CD4-positive, alpha-beta T cell treated with Interleukin-6 at 100 ng/mL for 8 hours (primary cell): ENCODE results near the gene METTL2A.
"Not testable (repeated sequence)": the region's sequence is repeated elsewhere in the genome, so short reads cannot be mapped to it uniquely, and the experiment has no call there.

ENCODE experiments used
- DNase-seq: peaks from one replicate; pipeline ENCODE4 v3.0.0-alpha.2; 2020; ENCODE audit warnings: mixed read lengths, low spot score

METTL2A gene

DNA sequence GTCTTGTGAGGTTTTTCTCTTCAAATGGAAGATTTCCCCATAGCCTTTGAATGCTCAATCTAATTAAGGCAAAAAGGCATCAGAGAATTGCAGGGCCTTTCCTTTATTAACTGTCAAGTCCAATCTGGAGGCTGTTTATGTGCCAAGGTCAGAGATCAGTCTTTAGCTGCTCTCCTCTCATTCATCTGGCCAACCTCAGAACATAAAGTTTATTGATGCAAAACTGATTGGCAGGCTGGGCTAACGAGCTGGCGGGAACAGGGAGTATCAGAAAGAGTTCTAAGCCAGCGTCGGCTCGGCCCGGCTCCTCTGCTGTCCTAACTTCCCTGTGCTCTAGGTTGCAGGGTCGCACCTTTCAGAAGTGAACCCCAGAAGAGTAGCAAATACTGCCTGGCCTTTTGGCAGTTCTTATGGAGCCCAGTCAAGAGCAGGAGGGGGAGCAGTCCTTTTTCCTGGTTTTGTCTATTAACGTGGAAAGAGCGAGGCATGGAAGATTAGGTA lies 47.7 kb downstream of the METTL2A start:
- DNase-seq, result not testable (repeated sequence)

DNA sequence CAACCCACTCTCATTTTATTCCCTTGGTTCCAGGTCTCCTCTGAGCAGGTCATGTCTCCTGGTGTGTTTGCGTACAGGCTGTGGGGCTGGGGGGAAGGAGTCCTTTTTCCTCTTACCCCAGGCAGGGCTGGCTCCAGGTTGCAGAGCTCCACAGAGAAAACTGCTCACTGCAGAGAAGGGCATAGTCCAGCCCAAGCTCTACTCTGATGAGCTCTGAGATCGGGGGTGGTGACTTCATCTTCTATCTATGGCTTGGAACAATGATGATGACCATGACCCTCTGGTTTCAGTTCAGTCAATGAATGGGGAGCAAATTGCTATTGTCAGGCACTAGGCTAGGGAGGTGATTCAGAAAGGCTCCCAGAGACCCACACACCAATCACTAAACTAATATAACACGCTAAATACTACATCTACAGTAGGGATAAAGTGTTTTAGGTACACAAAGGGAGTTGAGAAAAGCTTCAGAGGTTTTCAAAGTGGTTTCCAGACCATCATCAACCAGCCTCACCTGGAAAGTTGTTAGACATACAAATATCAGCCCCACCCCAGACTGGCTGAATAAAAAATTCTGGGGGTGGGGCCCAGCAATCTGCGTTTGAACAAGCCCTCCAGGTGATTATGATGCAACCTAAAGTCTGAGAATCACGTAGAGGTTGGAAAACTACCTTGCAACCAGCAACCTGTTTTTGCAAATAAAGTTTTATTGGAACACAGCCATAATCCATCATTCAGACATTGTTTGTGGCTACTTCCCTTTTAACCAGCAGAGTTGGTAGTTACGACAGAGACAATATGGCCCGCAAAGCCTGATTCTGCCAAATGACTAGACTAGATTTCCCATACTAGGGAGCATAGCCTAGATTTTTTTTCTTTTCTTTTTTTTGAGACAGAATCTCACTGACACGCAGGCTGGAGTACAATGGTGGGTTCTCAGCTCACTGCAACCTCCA lies 49.6 kb downstream of the METTL2A start:
- not testable (repeated sequence) for DNase-seq

DNA sequence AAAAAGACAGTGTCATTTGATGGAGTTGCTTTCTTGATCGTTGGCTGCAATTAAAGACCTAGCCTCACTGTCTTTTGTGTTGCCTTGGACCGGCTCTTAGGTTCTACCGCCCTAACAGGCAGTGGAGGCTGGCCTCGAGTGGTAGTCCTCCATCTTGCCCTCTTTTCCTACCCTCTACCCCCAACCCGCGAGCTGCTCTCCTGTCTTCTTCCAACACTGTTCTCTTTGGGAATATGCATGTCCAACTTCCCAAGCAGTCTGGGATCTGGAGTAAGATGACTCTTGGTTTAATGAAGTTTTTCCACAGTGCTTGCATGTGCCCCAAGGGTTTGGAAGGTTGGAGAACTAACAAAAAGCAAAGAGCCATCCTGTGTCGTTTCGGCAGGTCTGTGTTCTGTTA lies 53.4 kb downstream of the METTL2A start:
- DNase-seq, result not testable (repeated sequence)

DNA sequence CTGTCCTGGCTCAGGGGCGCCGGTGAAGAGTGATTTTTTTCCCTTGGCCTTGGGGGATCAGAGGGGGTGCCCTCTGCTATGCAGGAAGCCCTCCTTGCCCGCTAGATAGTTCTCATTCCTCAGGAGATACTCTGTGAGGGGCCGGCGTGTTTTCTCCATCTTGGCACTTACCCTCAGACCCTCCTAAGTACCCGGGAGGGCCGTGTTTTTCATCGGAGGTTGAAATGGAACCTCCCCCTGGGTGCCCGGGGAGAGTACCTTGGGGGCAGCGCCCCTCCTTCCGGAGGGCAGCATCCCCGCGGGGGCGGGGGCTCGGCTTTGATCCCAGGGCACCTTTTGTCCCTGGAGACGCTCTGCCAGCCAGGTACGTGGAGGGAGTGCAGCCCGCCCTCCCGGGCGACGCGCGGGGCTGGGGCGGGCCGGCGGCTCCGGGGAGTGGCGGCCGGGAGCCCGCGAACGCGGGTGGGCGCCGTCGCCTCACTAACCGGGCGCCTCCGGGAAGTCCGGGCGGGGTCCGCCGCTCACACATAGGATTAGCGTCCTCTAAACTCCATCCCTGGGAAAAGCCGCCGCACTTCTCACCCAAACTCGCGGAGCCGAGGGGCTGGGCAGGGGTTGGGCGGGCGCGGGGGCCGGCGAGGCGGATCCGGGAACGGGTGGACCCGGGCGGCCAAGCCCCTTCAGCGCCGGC lies 54.2 kb downstream of the METTL2A start:
- peak; percentile 19 for DNase-seq

DNA sequence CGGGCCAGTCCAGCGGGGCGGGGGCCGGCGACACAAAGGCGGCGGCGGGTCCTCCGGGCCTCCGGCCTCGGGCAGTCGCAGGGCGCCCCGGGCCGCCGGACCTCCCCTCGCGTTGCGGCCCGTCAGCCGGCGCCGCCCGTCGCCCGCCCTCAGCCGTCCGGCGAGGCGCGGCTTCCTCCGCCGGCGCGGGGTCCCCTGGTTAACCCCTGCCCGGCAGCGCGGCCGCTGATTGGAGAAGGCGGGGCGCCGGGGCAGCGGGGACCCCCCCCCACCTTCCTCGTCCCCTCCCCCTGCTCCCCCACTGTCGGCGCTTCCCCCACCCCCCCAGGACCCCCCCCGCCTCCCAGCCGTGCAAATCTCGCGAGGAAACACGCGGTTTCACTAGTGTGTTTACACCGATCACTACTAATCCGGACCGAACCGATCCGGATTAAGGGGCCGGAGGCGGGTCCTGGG lies 54.8 kb downstream of the METTL2A start, which contains the start of gene TLK2:
Gene TLK2, plus strand, starts transcription at position 402 of the 456 bp plus-strand sequence. CDS start 2,301 bp downstream, outside the sequence.
- peak; percentile 83 for DNase-seq

DNA sequence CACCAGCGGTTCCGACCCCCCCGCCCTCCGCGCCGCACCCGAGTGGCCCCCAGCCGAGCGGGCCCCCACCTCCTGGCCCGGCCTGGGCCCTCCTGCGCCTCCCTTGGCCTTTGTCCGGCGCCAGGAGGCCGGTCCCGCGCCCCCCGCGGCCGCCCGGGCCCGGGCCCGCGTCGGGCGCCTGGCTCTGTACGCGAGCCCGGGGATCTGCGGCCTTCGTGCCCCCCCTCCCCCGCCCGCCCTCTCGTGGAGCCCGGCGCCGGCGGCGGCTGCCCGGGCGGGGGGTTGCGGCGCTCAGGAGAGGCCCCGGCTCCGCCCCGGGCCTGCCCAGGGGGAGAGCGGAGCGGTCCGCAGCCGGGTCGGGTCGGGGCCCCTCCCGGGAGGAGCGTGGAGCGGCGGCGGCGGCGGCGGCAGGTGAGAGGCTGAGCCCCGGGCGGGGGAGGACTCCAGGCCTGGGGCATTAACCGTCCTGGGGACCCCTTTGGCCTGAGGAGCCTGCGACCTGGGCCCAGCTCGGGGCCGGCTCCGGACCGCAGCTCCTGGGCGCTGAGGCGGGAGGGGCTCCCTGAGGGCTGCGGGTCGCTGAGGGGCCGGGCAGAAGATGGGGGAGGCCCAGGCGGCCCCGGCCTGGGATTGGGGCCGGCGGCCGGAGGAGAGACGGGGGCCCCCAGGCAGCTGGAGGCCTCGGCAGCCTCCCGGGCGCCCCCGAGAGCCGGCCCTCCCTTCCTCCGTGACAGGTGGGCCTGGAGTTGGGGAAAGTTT lies 55.4 kb downstream of the METTL2A start:
- DNase-seq, result peak; percentile 6

DNA sequence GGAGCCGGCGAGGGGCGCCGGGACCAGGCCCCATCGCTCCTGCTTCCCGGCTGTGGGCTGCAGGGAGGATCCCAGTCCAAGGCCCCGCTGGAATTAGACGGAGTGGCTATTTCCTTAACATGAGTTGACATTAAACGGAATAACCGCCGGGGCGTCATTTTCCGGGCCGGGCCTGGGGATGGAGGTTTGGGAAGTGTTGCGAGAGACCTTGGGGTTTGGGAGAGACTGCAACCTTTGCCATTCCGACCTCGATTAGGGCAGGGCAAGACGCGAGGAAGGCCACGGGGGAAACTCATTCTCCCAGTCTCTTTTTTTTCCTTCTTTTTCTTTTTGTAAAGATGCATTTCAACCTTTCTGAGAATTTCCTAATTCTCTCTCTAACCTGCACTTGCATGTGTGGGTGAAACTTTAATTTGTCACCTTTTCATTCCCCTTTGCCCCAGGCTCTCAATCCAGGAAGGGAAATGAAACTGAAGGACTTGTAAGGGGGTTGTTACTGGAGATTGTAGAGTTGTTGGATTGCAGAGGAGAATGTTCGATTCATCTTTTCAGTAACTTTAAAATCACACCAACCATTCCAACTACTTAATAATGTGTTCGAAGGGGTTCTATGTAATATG lies 56.1 kb downstream of the METTL2A start:
- DNase-seq, result not testable (repeated sequence)

DNA sequence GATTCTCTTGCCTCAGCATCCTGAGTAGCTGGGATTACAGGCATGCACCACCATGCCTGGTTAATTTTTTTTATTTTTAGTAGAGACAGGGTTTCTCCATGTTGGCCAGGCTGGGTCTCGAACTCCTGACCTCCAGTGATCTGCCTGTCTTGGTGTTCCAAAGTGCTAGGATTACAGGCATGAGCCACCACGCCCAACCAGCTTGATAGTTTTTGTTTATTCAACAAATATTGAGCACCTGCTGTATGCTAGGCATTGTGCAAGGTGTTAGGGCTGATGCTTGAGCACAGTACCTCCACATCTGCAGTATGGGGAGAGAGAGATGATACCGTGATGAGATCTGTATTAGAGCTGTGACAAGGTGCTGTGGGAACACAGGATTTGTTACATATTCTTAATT lies 58.9 kb downstream of the METTL2A start:
- DNase-seq, result not testable (repeated sequence)

DNA sequence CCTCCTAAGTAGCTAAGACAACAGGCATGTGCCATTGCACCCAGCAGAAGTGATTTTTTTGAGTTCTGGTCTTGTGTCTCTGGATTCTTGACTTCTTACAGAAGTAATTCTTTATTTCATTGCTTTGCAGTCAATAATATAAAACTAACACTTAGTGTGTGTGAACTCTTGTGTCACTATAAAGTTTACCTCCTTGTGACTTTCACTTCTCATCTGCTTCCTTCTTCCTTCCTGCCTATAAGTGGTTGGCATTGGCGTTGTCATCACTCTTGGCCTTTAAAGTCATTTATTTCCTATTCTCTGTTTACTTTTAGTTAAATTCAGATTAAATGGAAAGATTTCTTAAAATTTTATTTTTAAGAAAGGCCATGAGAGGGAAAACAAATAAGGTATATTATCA lies 67.3 kb downstream of the METTL2A start:
- DNase-seq, result not testable (repeated sequence)

DNA sequence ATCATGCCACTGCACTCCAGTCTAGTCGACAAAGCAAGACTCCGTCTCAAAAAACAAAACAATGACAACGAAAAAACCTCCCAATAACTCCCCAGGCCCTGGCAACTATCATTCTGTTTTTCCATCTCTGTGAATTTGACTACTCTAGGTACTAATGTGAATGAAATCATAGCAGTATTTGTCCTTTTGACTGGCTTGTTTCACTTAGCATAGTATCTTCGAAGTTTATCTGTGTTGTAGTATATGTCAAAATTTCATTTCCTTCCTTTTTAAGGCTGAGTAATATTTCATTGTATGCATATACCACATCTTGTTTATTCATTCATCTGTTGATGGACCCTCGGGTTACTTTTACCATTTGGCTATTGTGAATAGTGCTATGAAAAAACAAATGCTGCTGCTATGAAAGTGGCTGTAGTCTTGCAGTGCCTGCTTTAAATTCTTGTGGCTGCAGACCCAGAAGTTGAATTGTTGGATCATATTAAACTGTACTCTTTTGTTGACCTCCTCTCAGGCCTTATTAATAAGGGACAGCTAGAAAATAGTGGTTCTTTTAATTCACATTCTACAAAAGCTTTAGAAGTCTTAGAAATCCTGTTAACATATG lies 69.5 kb downstream of the METTL2A start:
- not testable (repeated sequence) for DNase-seq

DNA sequence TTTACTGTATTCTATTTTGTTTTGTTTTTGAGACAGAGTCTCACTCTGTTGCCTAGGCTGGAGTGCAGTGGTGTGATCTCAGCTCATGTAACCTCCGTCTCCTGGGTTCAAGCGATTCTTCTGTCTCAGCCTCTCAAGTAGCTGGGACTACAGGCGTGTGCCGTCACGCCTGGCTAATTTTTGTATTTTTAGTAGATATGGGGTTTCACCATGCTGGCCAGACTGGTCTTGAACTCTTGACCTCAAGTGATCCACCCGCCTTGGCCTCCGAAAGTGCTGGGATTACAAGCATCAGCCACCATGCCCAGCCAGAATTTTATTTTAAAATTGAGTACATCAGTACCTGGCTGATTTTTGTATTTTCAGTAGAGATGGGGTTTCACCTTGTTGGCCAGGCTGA lies 70.4 kb downstream of the METTL2A start:
- DNase-seq, result not testable (repeated sequence)

DNA sequence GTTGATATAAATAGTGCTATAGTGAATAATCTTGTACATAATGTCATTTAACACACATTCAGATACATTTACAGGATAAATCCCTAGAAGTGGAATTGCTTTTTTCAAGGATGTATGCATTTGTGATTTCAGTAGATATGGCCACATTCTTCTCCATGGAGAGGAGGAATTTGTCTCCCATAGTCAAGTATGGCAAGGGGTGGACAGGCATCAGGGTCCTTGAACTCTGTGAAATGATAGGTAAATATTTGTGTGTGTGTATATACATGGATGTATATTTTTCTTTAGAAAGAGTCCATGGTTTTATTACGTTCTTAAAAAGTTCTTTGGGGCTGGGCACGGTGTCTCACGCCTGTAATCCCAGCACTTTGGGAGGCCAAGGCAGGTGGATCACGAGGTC lies 72.6 kb downstream of the METTL2A start:
- DNase-seq, result not testable (repeated sequence)

DNA sequence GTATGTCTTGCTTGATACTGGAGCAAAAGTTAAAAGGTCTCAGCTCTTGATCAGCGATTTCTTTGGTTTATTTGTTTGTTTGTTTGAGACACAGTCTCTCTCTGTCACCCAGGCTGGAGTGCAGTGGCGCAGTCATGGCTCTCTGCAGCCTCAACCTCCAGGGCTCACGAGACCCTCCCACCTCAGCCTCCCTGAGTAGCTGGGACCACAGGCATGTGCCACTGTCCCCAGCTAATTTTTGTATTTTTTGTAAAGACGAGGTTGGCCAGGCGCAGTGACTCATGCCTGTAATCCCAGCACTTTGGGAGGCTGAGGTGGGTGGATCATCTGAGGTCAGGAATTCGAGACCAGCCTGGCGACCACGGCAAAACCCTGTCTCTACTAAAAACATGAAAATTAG lies 75.1 kb downstream of the METTL2A start:
- DNase-seq, result not testable (repeated sequence)
